GM11168 (cell line): ENCODE data around the gene SRPRB.

Experiments
- in situ Hi-C: fragments of 300-500 bp; cut with MboI; formaldehyde crosslinking; loops from one replicate; pipeline ENCODE4 v1.12.0; 2022; ENCODE audit warnings: low sequenced_read_pairs; ENCODE audit not compliant: unreplicated experiment

Gene SRPRB

GRCh38 chr3:133805702-133806475 is at the start of gene SRPRB:
Gene SRPRB, plus strand, starts transcription at chr3:133805815. Its CDS starts 34 bp downstream, at chr3:133805849.
- in situ Hi-C loops: no loop called here

- in situ Hi-C loops: no loop called here
Observed at GRCh38 chr3:133756716-133757694, 48.6 kb upstream of the SRPRB start.

GRCh38 chr3:133757701-133758567 is 47.7 kb upstream of the SRPRB start:
- in situ Hi-C loops: no loop called here

GRCh38 chr3:133758568-133758928 is 47.1 kb upstream of the SRPRB start:
- in situ Hi-C loops: no loop called here

GRCh38 chr3:133758964-133759739 is 46.5 kb upstream of the SRPRB start:
- in situ Hi-C loops: no loop called here

- in situ Hi-C loops: no loop called here
Observed at GRCh38 chr3:133759740-133760305, 45.8 kb upstream of the SRPRB start.

GRCh38 chr3:133760916-133761315 is 44.7 kb upstream of the SRPRB start:
- in situ Hi-C loops: no loop called here

- in situ Hi-C loops: no loop called here
Observed at GRCh38 chr3:133761605-133762484, 43.8 kb upstream of the SRPRB start.

- in situ Hi-C loops: no loop called here
Observed at GRCh38 chr3:133762539-133762938, 43.1 kb upstream of the SRPRB start.

- in situ Hi-C loops: no loop called here
Observed at GRCh38 chr3:133763797-133764683, 41.6 kb upstream of the SRPRB start.

- in situ Hi-C loops: no loop called here
Observed at GRCh38 chr3:133765256-133765655, 40.4 kb upstream of the SRPRB start.

GRCh38 chr3:133767607-133768006 is 38.0 kb upstream of the SRPRB start:
- in situ Hi-C loops: no loop called here

GRCh38 chr3:133769536-133769935 is 36.1 kb upstream of the SRPRB start:
- in situ Hi-C loops: no loop called here

GRCh38 chr3:133773732-133774131 is 31.9 kb upstream of the SRPRB start:
- in situ Hi-C loops: no loop called here

GRCh38 chr3:133775309-133775708 is 30.3 kb upstream of the SRPRB start:
- in situ Hi-C loops: no loop called here

- in situ Hi-C loops: no loop called here
Observed at GRCh38 chr3:133775835-133776234, 29.8 kb upstream of the SRPRB start.

- in situ Hi-C loops: no loop called here
Observed at GRCh38 chr3:133776794-133777438, 28.7 kb upstream of the SRPRB start.
